GM12891 (cell line): ENCODE results near the gene PAPPA2.

ENCODE experiments used
- POLR2AphosphoS5 ChIP-seq: IDR thresholded peaks from 2 replicates; pipeline ENCODE4 v1.6.1; 2011; ENCODE audit warnings: low read depth, low read length, control low read depth
- TAF1 ChIP-seq: IDR thresholded peaks from 2 replicates; pipeline ENCODE4 v1.6.1; 2011; ENCODE audit warnings: low read depth, low read length, control low read depth

- TF ChIP-seq TAF1 (no peak), POLR2AphosphoS5 (no peak)
These were observed 333.6 kb downstream of the PAPPA2 start for GRCh38 chr1:176796583-176796982.
